Measurements from ENCODE around the gene ARVCF.
"Not testable (repeated sequence)": the region's sequence is repeated elsewhere in the genome, so short reads cannot be mapped to it uniquely, and the experiment has no call there.

The ARVCF gene

GRCh38 chr22:19931514-19931913 is 85.1 kb downstream of the ARVCF start:
- H3K9me3 ChIP-seq (ENCODE audit: control insufficient read depth, insufficient read depth, low read length) = peaks cover 7% of the 10 kb centered on the region; the same call in 1 of the 2 replicates
- no peak overlapping the region for H3K27ac ChIP-seq (ENCODE audit: low read depth, low read length)
- no peaks in the 10 kb centered on the region for H3K4me1 ChIP-seq (ENCODE audit: control insufficient read depth, insufficient read depth, low read length)
- no peak overlapping the region for H3K4me3 ChIP-seq (ENCODE audit: low read depth, low read length)
- H3K27me3 ChIP-seq (ENCODE audit: control insufficient read depth, insufficient read depth, low read length) = no peaks in the 10 kb centered on the region
- H3K9ac ChIP-seq (ENCODE audit: low read depth, low read length) = no peak overlapping the region
- H3K36me3 ChIP-seq (ENCODE audit: control insufficient read depth, insufficient read depth, low read length) = no peaks in the 10 kb centered on the region

GRCh38 chr22:19930551-19931486 is 85.8 kb downstream of the ARVCF start:
- H3K4me3 ChIP-seq (ENCODE audit: low read depth, low read length) = no peak overlapping the region
- H3K36me3 ChIP-seq (ENCODE audit: control insufficient read depth, insufficient read depth, low read length) = no peaks in the 10 kb centered on the region
- peaks cover 2% of the 10 kb centered on the region; the same call in 1 of the 2 replicates for H3K9me3 ChIP-seq (ENCODE audit: control insufficient read depth, insufficient read depth, low read length)
- no peaks in the 10 kb centered on the region for H3K27me3 ChIP-seq (ENCODE audit: control insufficient read depth, insufficient read depth, low read length)
- no peaks in the 10 kb centered on the region for H3K4me1 ChIP-seq (ENCODE audit: control insufficient read depth, insufficient read depth, low read length)
- H3K27ac ChIP-seq (ENCODE audit: low read depth, low read length) = no peak overlapping the region
- no peak overlapping the region for H3K9ac ChIP-seq (ENCODE audit: low read depth, low read length)

- H3K9ac ChIP-seq (ENCODE audit: low read depth, low read length) = no peak overlapping the region
- no peaks in the 10 kb centered on the region for H3K27me3 ChIP-seq (ENCODE audit: control insufficient read depth, insufficient read depth, low read length)
- H3K4me1 ChIP-seq (ENCODE audit: control insufficient read depth, insufficient read depth, low read length) = no peaks in the 10 kb centered on the region
- no peaks in the 10 kb centered on the region for H3K9me3 ChIP-seq (ENCODE audit: control insufficient read depth, insufficient read depth, low read length)
- H3K36me3 ChIP-seq (ENCODE audit: control insufficient read depth, insufficient read depth, low read length) = no peaks in the 10 kb centered on the region
- H3K4me3 ChIP-seq (ENCODE audit: low read depth, low read length) = no peak overlapping the region
- no peak overlapping the region for H3K27ac ChIP-seq (ENCODE audit: low read depth, low read length)
Measured at GRCh38 chr22:19929586-19930550, 86.8 kb downstream of the ARVCF start.

GRCh38 chr22:19928207-19928606 is 88.4 kb downstream of the ARVCF start:
- no peaks in the 10 kb centered on the region for H3K27me3 ChIP-seq (ENCODE audit: control insufficient read depth, insufficient read depth, low read length)
- no peak overlapping the region for H3K9ac ChIP-seq (ENCODE audit: low read depth, low read length)
- no peaks in the 10 kb centered on the region for H3K36me3 ChIP-seq (ENCODE audit: control insufficient read depth, insufficient read depth, low read length)
- no peaks in the 10 kb centered on the region for H3K4me1 ChIP-seq (ENCODE audit: control insufficient read depth, insufficient read depth, low read length)
- no peak overlapping the region for H3K27ac ChIP-seq (ENCODE audit: low read depth, low read length)
- H3K4me3 ChIP-seq (ENCODE audit: low read depth, low read length) = no peak overlapping the region
- no peaks in the 10 kb centered on the region for H3K9me3 ChIP-seq (ENCODE audit: control insufficient read depth, insufficient read depth, low read length)

GRCh38 chr22:19927696-19928095 is 88.9 kb downstream of the ARVCF start:
- no peaks in the 10 kb centered on the region for H3K36me3 ChIP-seq (ENCODE audit: control insufficient read depth, insufficient read depth, low read length)
- H3K9ac ChIP-seq (ENCODE audit: low read depth, low read length) = no peak overlapping the region
- H3K4me1 ChIP-seq (ENCODE audit: control insufficient read depth, insufficient read depth, low read length) = no peaks in the 10 kb centered on the region
- H3K4me3 ChIP-seq (ENCODE audit: low read depth, low read length) = no peak overlapping the region
- no peaks in the 10 kb centered on the region for H3K27me3 ChIP-seq (ENCODE audit: control insufficient read depth, insufficient read depth, low read length)
- no peak overlapping the region for H3K27ac ChIP-seq (ENCODE audit: low read depth, low read length)
- no peaks in the 10 kb centered on the region for H3K9me3 ChIP-seq (ENCODE audit: control insufficient read depth, insufficient read depth, low read length)

GRCh38 chr22:19926028-19926427 is 90.6 kb downstream of the ARVCF start:
- H3K4me3 ChIP-seq (ENCODE audit: low read depth, low read length); H3K27me3 ChIP-seq (ENCODE audit: control insufficient read depth, insufficient read depth, low read length); H3K9ac ChIP-seq (ENCODE audit: low read depth, low read length); H3K36me3 ChIP-seq (ENCODE audit: control insufficient read depth, insufficient read depth, low read length); H3K27ac ChIP-seq (ENCODE audit: low read depth, low read length); H3K4me1 ChIP-seq (ENCODE audit: control insufficient read depth, insufficient read depth, low read length); H3K9me3 ChIP-seq (ENCODE audit: control insufficient read depth, insufficient read depth, low read length): not testable (repeated sequence)

GRCh38 chr22:19923914-19924513 is 92.6 kb downstream of the ARVCF start:
- H3K9me3 ChIP-seq (ENCODE audit: control insufficient read depth, insufficient read depth, low read length) = no peaks in the 10 kb centered on the region
- H3K4me1 ChIP-seq (ENCODE audit: control insufficient read depth, insufficient read depth, low read length) = no peaks in the 10 kb centered on the region
- no peak overlapping the region for H3K9ac ChIP-seq (ENCODE audit: low read depth, low read length)
- H3K27me3 ChIP-seq (ENCODE audit: control insufficient read depth, insufficient read depth, low read length) = no peaks in the 10 kb centered on the region
- no peak overlapping the region for H3K27ac ChIP-seq (ENCODE audit: low read depth, low read length)
- no peak overlapping the region for H3K4me3 ChIP-seq (ENCODE audit: low read depth, low read length)
- no peaks in the 10 kb centered on the region for H3K36me3 ChIP-seq (ENCODE audit: control insufficient read depth, insufficient read depth, low read length)

- Histone ChIP-seq H3K36me3 (ENCODE audit: control insufficient read depth, insufficient read depth, low read length) (no peaks in the 10 kb centered on the region), H3K9ac (ENCODE audit: low read depth, low read length) (no peak overlapping the region), H3K4me1 (ENCODE audit: control insufficient read depth, insufficient read depth, low read length) (no peaks in the 10 kb centered on the region)
Measured at GRCh38 chr22:19921544-19922081, 95.0 kb downstream of the ARVCF start.

More at GRCh38 chr22:19921544-19922081, 95.0 kb downstream of the ARVCF start:
- H3K9me3 ChIP-seq (ENCODE audit: control insufficient read depth, insufficient read depth, low read length) = no peaks in the 10 kb centered on the region
- no peak overlapping the region for H3K27ac ChIP-seq (ENCODE audit: low read depth, low read length)
- H3K4me3 ChIP-seq (ENCODE audit: low read depth, low read length) = no peak overlapping the region
- H3K27me3 ChIP-seq (ENCODE audit: control insufficient read depth, insufficient read depth, low read length) = no peaks in the 10 kb centered on the region

Measured in HUES48 (cell line).